Right renal cortex interstitium (tissue), 3 donors: Measurements from ENCODE around the gene SORBS2. TPM values are rescaled to one million over a fixed set of nuclear protein-coding genes. Genes with fewer than 3 reads are reported as not detected.
"Not testable (repeated sequence)": the region's sequence is repeated elsewhere in the genome, so short reads cannot be mapped to it uniquely, and the experiment has no call there.

Experiments used
- DNase-seq, 3 donors: peaks; one replicate each; pipeline ENCODE4 v3.0.0-alpha.2; 2013; ENCODE audit warnings: low read depth in 3 of 3, low spot score in 2 of 3
- polyA plus RNA-seq, 3 donors: library from polyadenylated mRNA; unstranded; fragments of 120-200 nt; gene quantifications; one replicate each; pipeline ENCODE4 v1.2.1, GENCODE V29; 2013; ENCODE audit not compliant: insufficient read length in 3 of 3

The SORBS2 gene
- polyA plus RNA-seq, 3 donors: 65.0 to 71.9 (median 65.3) TPM

DNA sequence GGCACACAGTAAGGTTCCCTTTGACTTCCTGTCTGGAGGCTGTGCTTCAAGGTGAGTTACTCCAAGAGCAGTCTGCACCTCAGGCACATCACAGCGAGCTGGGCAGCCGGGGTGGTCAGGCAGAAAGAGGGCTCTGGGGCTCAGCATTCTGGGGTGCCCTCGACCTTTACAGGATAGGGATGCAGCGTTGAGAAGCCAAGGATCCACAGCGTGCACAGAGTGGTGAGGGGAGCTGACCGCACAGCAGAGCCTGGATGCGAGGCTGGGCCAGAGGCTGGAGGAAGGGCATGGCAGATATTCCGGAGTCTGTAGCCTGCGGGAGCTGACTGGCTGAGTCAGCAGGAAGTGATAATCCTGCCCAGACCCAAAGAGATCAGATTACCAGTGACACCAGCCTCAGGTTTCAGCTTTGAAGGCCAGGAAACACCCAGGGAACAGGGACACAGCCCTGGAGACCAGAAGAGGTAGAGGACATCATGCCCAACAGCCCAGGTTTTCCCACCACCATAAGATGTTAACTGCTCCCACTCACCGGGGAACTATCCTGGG lies 238.3 kb downstream of the SORBS2 start:
- DNase-seq: no peak

DNA sequence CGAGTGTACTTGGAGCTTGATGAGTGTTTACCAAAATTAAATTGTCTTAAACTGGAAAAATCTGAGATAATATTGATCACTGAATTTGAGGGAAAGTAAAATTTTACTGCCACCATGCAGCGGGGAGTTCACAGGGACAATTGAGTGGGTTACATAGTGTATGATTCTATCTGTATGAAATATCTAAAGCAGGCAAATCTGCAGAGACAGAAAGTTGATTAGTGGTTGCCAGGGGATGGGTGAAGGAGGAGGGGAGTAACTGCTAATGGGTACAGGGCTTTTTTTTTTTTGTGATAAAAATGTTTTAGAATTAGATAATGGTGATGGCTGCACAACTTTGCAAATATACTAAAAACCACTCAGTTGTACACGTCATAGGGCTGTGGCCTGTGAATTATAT lies 241.3 kb downstream of the SORBS2 start:
- DNase-seq: no peak

DNA sequence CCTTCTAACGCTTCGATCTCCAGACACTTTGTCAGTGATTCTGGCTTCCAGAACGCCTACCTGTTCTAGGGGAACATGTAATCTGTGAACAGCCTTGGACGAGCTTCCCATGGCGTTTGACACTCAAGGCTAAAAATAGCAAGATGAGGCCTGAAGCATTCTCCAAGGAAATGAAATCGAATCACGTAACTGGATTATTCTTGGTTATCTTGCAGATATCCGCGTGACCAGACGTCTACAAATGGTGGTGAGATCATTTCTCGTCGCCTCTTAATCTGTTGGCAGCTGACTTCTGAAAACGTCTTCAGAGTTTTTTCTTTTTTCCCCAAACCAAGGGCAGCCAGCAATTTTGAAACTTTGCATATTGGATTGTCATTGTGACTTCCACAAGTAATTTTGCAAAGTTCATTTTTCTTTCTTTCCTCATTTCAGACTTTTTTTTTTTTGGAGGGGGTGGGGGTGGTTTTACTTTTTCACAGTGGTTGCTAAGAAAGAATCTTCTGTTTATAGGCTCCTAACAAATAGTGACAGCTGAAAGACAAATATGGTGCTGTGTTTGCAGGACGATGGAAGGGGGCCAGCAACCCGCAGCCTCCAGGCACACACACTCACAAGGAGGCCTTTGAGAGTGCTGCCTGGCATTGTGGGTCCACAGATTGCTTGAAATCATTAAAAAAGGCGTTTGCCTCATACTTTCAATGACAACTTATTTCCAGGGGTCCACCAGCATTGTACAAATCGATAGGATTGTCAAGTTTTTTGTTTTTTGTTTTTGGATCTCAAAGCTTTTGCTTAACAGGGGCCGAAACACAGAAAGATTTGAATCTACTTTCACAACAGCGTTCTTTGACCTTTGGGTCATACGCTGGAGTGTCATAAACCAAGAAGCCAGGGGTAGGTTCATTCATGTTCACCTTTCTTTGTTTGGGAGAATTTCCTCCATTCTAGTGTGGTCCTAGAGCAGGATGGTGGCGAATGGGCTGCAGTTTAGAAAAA lies 244.3 kb downstream of the SORBS2 start:
- DNase-seq: no peak

DNA sequence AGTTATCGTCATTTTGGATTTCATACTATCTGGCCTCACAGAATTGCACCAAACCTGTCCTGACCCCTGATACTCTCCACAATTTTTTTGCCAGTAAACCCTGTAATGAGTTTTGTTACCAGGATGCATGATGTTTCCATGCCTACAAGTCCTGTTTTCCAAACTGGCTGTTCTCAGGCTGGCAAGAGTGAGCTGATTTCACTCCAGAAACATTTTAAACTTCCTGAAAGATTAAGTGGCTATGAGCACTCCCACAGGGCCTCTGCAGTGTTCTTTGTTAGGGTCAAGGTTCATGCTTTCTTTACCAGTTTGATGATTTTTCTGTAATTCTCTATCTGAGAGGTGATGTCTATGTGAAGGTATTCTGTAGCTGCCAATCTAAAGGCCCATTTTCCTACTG lies 245.0 kb downstream of the SORBS2 start:
- DNase-seq: no peak

DNA sequence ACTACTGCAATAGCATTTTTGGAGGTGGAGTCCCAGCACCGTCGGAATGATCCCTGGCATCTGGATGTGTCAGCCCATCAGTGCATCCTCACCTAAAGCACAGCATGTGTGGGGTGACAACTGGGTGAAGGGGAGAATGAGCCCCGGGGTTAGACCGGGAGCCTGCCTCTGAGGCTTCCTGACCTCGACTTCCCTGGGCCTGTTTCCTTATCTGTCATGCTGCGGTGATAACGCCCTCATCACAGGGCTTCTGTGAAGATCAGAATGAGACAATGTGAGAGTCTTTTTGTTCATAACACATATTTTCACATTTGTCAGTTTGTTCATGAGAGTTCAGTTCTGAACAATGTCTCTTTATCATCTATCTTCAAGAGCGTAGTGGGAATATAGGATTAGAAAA lies 245.6 kb downstream of the SORBS2 start:
- no peak for DNase-seq

DNA sequence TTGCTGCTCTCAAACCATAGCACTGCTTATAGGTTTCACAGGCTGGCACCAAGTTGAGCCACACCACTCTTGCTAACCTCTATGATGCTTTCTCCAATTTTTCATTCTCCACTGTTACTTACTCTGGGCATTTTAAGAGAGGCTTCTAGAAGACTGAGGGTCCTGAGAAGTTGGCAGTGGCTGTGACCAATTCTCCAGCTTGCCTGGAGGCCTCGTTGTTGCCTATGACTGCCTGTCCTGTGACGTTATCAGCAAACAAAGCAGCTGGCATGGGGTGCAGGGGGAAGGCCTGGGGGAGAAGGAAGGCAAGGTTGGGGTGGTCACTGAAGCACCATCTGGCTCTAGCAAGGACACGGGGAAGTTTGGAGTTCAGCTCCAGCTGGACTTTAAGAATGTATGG lies 246.3 kb downstream of the SORBS2 start:
- no peak for DNase-seq

DNA sequence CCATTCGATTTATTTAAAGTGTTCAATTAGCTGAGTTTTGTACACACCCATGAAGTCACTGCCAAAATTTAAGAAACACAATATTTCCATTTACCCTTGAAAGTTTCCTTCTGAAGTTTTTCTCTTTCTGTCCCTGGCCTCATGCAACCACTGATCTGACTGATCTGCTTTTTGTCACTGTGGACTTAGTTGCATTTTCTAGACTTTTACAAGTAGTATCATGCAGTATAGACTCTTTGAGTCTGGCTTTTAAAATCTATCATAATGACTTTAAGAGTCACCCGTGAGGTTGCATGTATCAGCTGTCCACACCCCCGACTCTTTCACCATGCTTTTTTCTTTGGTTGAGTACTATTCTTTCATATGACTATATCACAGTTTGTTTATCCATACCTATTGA lies 247.6 kb downstream of the SORBS2 start:
- no peak for DNase-seq

DNA sequence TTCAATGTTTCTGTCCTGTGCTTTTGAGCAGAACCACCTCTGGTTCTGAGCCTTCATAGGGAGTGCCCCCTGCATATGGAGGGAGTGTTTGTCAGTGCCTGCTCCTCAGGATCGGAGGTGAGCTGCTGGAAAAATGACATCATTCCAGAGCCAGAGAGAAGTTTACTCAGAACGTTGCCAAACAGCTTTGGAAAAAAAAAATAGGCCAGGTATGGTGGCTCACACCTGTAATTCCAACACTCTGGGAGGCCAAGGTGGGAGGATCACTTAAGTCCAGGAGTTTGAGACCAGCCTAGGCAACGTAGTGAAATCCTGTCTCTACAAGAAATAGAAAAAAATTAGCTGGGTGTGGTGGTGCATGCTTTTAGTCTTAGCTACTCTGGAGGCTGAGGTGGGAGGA lies 249.5 kb downstream of the SORBS2 start:
- DNase-seq: no peak

DNA sequence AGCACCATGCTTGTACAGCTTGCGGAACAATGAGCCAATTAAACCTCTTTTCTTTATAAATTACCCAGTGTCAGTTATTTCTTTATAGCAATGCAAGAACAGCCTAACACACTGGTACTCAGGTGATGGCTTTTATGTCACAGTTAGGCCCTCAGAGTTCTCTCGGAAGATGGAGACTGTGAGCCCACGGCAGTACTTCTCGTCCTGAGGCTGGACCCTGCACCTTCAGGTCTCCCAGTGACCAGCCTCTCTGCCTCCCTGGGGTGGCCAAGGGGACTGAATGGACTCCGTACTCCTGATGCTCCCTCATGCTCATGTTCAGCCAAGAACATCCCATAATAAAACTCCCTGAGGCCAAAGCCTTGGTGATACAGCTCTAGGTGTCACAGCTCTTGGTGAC lies 251.7 kb downstream of the SORBS2 start:
- DNase-seq: no peak

DNA sequence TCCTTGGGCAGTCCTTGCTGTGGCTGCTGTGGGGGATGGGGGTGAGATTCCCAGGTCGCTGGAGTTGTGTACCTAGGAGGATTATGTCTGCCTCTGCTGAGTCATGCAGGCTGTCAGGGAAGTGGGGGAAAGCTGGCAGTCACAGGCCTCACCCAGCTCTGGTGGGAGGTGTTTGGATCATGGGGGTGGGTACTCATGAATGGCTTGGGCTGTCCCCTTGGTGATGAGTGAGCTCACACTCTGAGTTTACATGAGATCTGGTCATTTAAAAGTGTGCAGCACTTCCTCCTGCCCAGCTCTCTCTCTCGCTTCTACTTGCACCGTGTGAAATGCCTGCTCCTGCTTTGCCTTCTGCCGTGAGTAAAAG lies 252.1 kb downstream of the SORBS2 start:
- DNase-seq: no peak

DNA sequence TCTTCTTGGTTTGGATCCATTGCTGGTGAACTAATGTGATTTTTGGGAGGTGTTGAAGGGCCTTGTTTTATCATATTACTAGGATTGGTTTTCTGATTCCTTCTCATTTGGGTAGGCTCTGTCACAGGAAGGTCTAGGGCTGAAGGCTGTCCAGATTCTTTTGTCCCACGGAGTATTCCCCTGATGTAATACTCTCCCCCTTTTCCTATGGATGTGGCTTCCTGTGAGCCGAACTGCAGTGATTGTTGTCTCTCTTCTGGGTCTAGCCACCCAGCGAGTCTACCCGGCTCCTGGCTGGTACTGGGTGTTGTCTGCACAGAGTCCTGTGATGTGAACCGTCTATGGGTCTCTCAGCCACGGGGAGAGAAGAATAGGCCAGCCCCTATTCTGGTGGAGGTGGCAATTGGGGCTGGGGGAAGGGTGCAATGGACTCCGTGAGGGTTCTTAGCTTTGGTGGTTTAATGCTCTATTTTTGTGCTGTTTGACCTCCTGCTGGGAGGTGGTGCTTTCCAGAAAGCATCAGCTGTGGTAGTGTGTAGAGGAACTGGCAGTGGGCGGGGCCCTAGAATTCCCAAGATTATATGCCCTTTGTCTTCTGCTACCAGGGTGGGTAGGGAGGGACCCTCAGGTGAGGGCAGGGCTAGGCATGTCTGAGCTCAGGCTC lies 252.6 kb downstream of the SORBS2 start:
- DNase-seq: not testable (repeated sequence)

DNA sequence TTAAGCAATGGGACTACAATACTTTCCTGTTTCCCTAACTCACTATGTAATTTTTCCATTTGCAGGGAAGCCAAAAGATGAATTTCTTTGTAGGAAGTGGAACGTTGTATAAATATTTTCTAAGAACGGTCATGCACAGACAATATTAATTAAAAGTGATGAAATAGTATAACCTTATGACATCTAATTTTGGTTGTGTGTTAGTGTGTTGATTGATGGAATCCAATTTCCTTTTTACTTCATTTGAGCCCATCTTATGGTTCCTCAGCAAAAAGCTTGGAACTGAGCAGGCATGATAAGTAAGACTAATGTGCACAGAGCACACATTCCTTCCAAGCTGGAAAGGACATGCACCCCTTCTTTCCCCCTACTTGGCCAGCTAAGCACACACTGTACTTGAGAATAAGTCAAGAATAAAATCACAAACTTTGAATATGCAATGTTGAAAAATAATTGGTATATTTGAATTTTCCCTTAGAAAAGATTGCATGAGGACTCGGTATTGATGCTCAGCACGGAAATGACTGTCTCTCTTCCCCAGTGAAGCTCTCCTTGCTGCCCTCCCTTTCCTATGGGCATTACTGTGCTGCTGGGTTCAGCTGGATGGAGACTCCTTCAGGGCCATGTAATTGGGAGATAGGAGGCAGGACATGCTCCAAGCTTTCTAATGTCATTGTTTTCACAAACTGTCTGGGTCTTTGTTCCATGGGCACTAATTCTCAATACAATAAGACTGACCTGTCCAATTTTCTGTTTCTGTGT lies 257.4 kb downstream of the SORBS2 start:
- no peak for DNase-seq

DNA sequence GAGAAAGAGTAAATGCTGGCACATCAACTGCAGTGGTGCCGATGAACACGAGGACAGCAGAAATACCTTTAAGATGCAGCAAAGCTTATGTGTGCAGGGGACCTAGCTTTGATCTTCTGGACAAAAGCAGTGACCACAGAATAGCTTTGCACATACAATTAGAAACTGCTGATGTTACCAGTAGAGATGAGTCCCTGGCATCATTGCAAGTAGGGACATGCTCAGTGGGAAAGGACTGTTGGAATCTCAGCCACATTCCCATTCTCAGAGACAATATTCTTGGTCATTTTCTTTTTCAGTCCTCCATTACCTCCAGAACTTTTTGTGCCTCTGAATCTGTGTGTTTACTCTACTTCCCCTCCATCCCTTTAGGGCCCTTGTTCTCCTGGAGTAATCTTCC lies 259.7 kb downstream of the SORBS2 start:
- DNase-seq: no peak

DNA sequence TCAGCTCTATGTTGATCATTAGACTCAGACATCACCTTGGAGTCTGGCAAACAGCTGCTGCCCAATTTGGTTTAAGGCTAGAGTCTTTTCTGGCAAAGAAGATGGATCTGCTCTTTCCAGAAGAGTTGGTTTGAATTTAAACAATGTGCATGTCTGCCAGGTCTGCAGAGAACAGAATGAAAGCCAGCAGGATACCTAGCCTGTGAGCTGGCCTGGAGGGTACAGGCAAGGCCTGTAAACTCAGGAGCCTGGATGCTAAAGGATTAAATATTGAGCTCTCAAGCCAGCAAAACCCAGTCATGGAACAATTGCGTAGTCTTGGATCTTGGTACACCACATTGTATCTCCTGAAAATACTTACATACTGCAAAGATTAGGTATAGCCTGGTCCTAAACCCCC lies 261.1 kb downstream of the SORBS2 start:
- DNase-seq: no peak

DNA sequence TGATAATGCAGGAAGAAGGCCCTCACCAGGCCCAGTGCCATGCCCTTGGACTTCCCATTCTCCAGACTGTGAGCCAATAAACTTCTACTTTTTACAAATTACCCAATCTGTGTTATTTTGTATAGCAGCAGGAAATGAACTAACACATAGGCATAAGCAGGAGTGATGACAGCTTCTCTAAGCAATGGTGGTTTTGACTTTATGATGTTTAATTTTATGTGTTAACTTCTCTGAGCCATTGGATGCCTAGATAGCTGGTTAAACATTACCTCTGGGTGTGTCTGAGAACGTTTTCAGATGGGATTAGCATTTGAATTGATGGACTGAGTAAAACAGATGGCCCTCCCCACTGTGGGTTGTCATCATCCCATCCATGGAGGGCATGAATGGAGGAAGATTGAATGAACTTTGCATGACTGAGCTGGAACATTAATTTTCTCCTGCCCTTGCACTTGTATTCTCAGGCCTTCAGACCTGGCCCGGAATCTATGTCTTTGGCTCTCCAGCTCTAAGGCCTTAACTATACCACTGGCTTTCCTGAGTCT lies 262.8 kb downstream of the SORBS2 start:
- DNase-seq: no peak

DNA sequence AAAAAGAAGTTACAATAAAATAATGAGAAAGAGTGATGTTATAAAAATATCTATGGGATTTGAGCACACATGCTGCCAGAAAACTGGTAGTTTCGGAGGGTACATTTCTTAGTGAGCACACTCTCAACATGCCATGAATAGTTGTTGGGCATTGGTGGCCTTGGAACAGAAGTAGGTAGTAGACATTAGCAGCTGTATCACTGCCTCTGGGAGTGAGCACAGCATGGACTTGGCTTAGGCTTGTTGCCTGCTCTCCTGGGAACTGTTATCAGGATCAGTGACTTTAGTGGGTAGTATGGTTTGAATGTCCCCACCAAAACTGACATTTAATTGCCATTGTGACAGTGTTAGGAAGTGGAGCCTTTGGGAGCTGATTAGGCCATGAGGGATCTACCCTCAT lies 263.4 kb downstream of the SORBS2 start:
- DNase-seq: no peak

DNA sequence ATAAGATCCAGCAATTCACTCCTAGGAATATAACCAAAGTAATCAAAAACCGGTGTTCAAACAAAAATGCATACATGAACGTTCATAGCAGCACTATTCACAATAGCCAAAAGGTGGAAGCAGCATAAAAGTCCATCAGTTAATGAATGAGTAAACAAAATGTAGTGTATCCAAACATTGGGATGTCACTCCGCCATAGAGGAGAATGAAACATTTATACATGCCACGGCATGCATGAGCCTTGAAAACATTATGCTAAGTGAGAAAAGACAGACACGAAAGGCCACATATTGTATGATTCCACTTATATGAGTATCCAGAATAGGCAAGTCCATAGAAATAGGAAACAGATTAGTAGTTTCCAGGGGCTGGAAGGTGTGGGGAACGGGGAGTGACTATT lies 265.7 kb downstream of the SORBS2 start:
- DNase-seq: no peak

DNA sequence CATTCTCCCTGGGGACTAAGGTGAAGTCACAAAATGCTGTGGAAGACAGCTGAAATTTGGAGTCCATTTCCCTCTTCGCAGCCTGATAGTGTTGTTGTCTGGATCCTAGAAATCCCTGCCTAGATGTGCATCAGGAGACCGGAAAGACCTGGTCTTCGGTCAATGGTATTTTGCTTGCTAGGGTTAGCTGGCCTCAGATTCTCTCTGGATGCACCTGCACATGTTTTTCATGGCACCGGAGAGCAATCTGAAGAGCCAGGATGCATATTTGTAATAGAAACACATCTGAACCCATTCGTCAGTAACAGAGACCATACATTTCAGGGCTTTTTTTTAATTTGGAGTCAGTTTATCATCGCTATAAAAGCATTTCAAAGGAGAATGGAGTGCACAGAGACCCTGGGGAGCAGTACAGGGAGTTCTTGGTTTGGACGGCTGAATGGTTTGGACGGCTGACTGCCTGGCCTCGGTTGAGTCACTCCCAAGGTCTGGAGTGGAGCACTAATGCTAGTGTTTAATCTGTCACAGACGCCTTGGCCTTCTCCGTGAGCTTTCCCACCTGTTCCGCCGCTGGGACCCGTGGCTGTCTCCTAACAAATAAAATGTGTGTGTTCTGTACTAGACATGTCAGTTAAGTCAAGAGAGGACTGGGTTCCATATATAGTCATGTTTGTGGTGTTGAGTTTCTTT lies 269.2 kb downstream of the SORBS2 start:
- DNase-seq: peak in 1 of 3 donors; percentile 66

DNA sequence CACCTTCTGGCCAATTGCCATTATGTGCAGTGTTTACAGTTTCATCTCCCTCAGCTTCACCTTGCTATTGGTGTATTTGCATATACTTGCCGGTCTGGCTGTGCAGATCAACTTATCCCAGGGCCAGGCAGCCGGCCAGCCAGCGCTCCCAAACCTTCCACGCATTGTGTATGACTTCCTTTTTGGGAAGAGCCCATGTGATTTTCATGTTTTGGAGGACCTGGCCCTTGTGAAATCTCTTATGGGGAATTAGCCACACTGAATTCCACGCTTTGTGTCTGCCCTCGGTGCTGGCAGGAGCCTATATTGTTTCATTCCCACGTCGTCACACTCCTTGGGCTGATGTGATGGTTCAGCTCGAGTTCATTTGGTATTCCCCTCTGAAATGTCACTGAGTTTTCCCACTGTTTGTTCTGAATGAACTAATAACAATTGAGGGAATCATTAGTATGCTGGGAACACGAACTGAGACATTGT lies 270.7 kb downstream of the SORBS2 start:
- no peak for DNase-seq

DNA sequence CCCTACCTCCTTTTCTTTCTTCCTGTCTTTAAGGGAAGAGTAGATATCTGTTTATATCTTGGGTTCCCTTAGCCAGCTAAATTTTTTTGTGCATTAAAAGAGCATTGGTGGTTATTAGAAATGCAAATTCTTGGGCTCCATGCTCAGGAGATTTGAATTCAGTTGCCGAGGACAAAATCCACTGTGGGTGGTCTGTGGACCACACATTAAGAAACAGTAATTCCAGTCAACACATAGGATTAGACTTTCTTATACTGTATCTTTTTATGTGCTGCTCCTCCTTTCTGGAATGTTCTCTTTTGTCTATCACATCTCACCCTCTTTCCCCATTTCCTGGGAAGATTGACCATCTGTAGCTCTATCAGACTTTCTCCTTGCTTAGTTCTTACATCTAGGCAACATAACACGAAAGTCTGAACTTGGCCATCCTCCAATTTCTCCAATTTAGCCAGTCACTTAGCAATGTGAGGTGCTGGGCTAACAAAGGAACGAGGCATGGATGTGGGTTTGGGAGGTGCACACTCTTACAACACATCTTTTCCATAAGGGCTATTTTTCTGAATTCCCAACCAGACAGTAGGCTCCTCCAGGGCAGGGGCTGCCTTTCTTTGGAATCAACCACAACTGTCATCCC lies 271.4 kb downstream of the SORBS2 start:
- no peak for DNase-seq
